Neuronal stem cell (in vitro differentiated cells): ENCODE results near the gene LRRC49.

Source experiments
- DNase-seq: peaks from one replicate; pipeline ENCODE4 v3.0.0-alpha.2; 2013; ENCODE audit warnings: low spot score
- H2AFZ ChIP-seq: one replicate; pipeline ENCODE4 v1.6.1; 2013; ENCODE audit warnings: mild to moderate bottlenecking, low read length, inconsistent platforms
- H2AK5ac ChIP-seq: 2 replicates; pipeline ENCODE4 v1.6.1; 2013; ENCODE audit warnings: low read depth, mild to moderate bottlenecking, inconsistent platforms, low read length, moderate library complexity, mixed read lengths
- H2BK120ac ChIP-seq: 2 replicates; pipeline ENCODE4 v1.6.1; 2013; ENCODE audit warnings: low read depth, mild to moderate bottlenecking, inconsistent platforms, low read length, moderate library complexity, mixed read lengths
- H2BK12ac ChIP-seq: one replicate; pipeline ENCODE4 v1.6.1; 2013; ENCODE audit warnings: low read length, inconsistent platforms
- H2BK15ac ChIP-seq: 2 replicates; pipeline ENCODE4 v1.6.1; 2013; ENCODE audit warnings: mild to moderate bottlenecking, low read length, inconsistent platforms, mixed read lengths
- H2BK5ac ChIP-seq: one replicate; pipeline ENCODE4 v1.6.1; 2013; ENCODE audit warnings: inconsistent platforms, mild to moderate bottlenecking, low read length, moderate library complexity
- H3K14ac ChIP-seq: one replicate; pipeline ENCODE4 v1.6.1; 2013; ENCODE audit warnings: low read length, inconsistent platforms
- H3K18ac ChIP-seq: 2 replicates; pipeline ENCODE4 v1.6.1; 2013; ENCODE audit warnings: low read length, inconsistent platforms
- H3K23ac ChIP-seq: 2 replicates; pipeline ENCODE4 v1.6.1; 2013; ENCODE audit warnings: low read depth, mild to moderate bottlenecking, mixed read lengths, low read length, inconsistent platforms; ENCODE audit not compliant: poor library complexity
- H3K27ac ChIP-seq: replicated peaks from 3 replicates; pipeline ENCODE4 v1.5.1; 2013; ENCODE audit warnings: low read length, inconsistent platforms
- H3K27me3 ChIP-seq, 3 experiments: 2 replicates each; pipeline ENCODE4 v1.6.1; 2013; ENCODE audit warnings: low read length in 3 of 3, mild to moderate bottlenecking in 2 of 3, inconsistent platforms in 1 of 3, low read depth in 1 of 3, mixed read lengths in 1 of 3, moderate library complexity in 1 of 3; ENCODE audit not compliant: control insufficient read depth in 3 of 3, insufficient read depth in 3 of 3
- H3K36me3 ChIP-seq, 2 donors: replicated peaks in 1 of 2; 2 replicates each; pipeline ENCODE4 v1.6.1; 2013; ENCODE audit warnings: low read length in 2 of 2; ENCODE audit not compliant: control insufficient read depth in 2 of 2, insufficient read depth in 2 of 2
- H3K4ac ChIP-seq: 2 replicates; pipeline ENCODE4 v1.6.1; 2013; ENCODE audit warnings: inconsistent platforms, mild to moderate bottlenecking, low read length, moderate library complexity
- H3K4me1 ChIP-seq, 2 donors: 1 replicate in 1 of 2; 2 replicates in 1 of 2; pipeline ENCODE4 v1.6.1; 2013; ENCODE audit warnings: low read length in 2 of 2, low read depth in 1 of 2; ENCODE audit not compliant: control insufficient read depth in 2 of 2, insufficient read depth in 1 of 2
- H3K4me2 ChIP-seq: one replicate; pipeline ENCODE4 v1.6.1; 2013; ENCODE audit warnings: mild to moderate bottlenecking, low read length, inconsistent platforms; ENCODE audit not compliant: insufficient read depth, poor library complexity, severe bottlenecking
- H3K4me3 ChIP-seq, 2 donors: 2 replicates each; pipeline ENCODE4 v1.5.1; 2013; ENCODE audit warnings: low read length in 2 of 2, mild to moderate bottlenecking in 2 of 2, inconsistent platforms in 1 of 2, moderate library complexity in 1 of 2
- H3K79me1 ChIP-seq: one replicate; pipeline ENCODE4 v1.6.1; 2013; ENCODE audit warnings: low read depth, mild to moderate bottlenecking, inconsistent platforms, low read length, moderate library complexity
- H3K9ac ChIP-seq: one replicate; pipeline ENCODE4 v1.6.1; 2013; ENCODE audit warnings: mild to moderate bottlenecking, low read depth, low read length, inconsistent platforms; ENCODE audit not compliant: poor library complexity
- H3K9me3 ChIP-seq, 2 donors: replicated peaks in 1 of 2; 2 replicates each; pipeline versions ENCODE3 to v1.6.1; 2013; ENCODE audit warnings: low read length in 2 of 2, mild to moderate bottlenecking in 2 of 2, inconsistent platforms in 1 of 2, low read depth in 1 of 2, mixed read lengths in 1 of 2, moderate library complexity in 1 of 2; ENCODE audit not compliant: control insufficient read depth in 2 of 2, insufficient read depth in 1 of 2
- H4K8ac ChIP-seq: one replicate; pipeline ENCODE4 v1.6.1; 2013; ENCODE audit warnings: low read depth, mild to moderate bottlenecking, inconsistent platforms, low read length, moderate library complexity
- H4K91ac ChIP-seq: one replicate; pipeline ENCODE4 v1.6.1; 2013; ENCODE audit warnings: low read length, low read depth, mild to moderate bottlenecking, inconsistent platforms; ENCODE audit not compliant: poor library complexity
- WGBS, 2 donors: extraction: QIAGEN DNeasy Blood & Tissue Kit; methylation state at CpG; one replicate each; pipeline ENCODE4 v1.1.7; 2013; ENCODE audit warnings: missing lambda C conversion rate in 2 of 2, mixed read lengths in 1 of 2; ENCODE audit not compliant: insufficient read length in 2 of 2, insufficient replicate concordance in 1 of 2; ENCODE audit errors: extremely low coverage in 2 of 2; 5-methylcytosine and 5-hydroxymethylcytosine counted together

LRRC49 gene

DNA sequence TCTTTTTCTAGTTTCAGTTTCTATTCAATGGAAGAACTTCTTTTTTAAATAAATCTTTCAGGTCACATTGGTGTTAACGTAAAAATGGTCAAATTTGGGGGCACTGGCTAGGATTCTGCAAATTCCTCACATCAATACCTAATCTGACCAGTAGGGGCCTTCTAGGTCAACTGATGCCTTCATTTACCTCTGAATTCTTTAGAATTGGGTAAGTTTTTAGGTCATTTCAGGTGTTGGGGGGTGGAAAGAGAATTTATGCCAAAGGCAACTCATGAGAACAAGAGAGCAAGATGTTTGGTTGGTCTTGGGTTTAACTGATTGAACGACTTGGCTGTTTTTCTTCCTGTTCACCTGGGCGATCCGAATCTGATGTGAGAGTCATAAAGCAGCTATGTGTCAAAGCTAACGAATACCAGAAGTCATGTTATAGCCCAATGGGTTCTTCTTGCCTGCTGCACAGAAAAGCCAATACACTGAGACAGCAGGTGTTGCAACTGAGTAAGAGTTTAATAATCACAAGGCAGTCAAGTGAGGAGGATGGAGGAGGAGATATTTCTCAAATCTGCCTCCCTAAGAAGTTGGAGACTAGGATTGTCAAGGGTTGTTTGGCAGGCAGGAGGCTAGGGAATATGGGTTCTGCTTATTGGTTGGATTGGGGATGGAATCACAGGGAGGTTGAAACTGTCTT, 15.3 kb downstream of the LRRC49 start:
- Histone ChIP-seq H3K36me3 (peaks cover 11 to 47% of the 10 kb centered on the region in 2 donors), H3K23ac (no peak overlapping the region), H3K79me1 (no peaks in the 10 kb centered on the region), H3K4me1 (no peaks in the 10 kb centered on the region), H3K18ac (no peak overlapping the region), H4K8ac (no peak overlapping the region), H3K14ac (no peak overlapping the region), H2BK5ac (no peak overlapping the region), H3K4me2 (no peak overlapping the region), H2BK12ac (no peak overlapping the region), H2BK120ac (no peak overlapping the region), H4K91ac (no peak overlapping the region), H3K4me3 (no peak overlapping the region), H3K4ac (no peak overlapping the region), H3K27ac (no peak overlapping the region), H3K27me3 (no peaks in the 10 kb centered on the region), H2BK15ac (no peak overlapping the region), H2AFZ (no peak overlapping the region), H2AK5ac (no peak overlapping the region), H3K9ac (no peak overlapping the region), H3K9me3 (peaks cover 2 to 16% of the 10 kb centered on the region in 2 donors)
- WGBS, 2 donors = no CpG with 5 or more reads among the region's 5 CpGs
- no peak for DNase-seq

DNA sequence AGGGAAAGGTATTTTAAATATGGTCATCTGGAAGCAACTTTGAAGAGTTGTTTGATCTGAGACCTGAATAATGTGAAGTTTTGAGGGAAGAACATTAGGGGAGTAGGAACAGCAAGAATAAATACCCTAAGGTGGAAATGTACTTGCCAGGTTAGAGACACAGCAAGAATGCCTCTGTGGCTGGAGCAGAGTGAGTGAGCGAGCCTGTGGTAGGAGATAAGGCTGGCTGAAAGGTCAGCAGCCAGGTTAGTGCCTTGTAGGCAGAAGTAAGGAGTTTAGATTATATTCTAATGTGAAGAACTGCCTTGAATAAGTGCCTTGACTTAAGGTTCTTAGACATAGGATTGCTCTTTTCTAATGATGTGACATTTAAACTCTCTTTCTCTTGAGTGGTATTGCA, 18.3 kb downstream of the LRRC49 start:
- Histone ChIP-seq H3K79me1 (no peaks in the 10 kb centered on the region), H3K4ac (no peak overlapping the region), H2BK15ac (no peak overlapping the region), H3K9ac (no peak overlapping the region), H2BK120ac (no peak overlapping the region), H3K14ac (no peak overlapping the region), H2AFZ (no peak overlapping the region), H2BK5ac (no peak overlapping the region), H3K4me1 (no peaks in the 10 kb centered on the region), H3K9me3 (peaks cover 2 to 16% of the 10 kb centered on the region in 2 donors), H4K8ac (no peak overlapping the region), H4K91ac (no peak overlapping the region), H3K4me2 (no peak overlapping the region), H3K18ac (no peak overlapping the region), H2AK5ac (no peak overlapping the region), H3K4me3 (no peak overlapping the region), H3K23ac (no peak overlapping the region), H3K36me3 (peaks cover 11 to 37% of the 10 kb centered on the region in 2 donors), H2BK12ac (no peak overlapping the region), H3K27me3 (no peaks in the 10 kb centered on the region), H3K27ac (no peak overlapping the region)
- no CpG with 5 or more reads among the region's 1 CpG for WGBS, 2 donors
- DNase-seq = no peak

DNA sequence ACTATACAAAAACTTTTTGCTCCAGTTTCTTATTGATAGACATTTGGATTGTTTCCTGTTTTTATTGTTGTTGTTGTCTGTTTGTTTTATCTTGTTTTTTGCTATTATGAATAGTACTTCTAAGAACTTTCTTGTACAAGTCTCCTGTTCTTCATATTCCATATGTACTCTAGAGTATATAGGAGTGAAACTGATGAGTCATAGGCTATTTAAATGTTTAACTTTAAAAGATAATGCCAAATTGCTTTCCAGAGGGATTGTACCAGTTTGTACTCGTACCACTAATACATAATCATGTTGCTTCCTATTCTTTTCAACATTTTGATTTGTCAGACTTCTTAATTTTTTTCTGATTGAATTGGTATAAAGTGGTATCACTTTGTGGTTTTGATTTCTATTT, 19.6 kb downstream of the LRRC49 start:
- Histone ChIP-seq H4K8ac (no peak overlapping the region), H3K4me1 (no peaks in the 10 kb centered on the region), H2BK12ac (no peak overlapping the region), H3K9ac (no peak overlapping the region), H3K4me2 (no peak overlapping the region), H3K23ac (no peak overlapping the region), H3K36me3 (peaks cover 7 to 27% of the 10 kb centered on the region in 2 donors), H2BK5ac (no peak overlapping the region), H3K9me3 (peaks cover 2 to 14% of the 10 kb centered on the region in 2 donors), H3K4ac (no peak overlapping the region), H2BK15ac (no peak overlapping the region), H4K91ac (no peak overlapping the region), H2AK5ac (no peak overlapping the region), H3K79me1 (no peaks in the 10 kb centered on the region), H3K4me3 (no peak overlapping the region), H3K27me3 (no peaks in the 10 kb centered on the region), H3K14ac (no peak overlapping the region), H3K27ac (no peak overlapping the region), H3K18ac (no peak overlapping the region), H2BK120ac (no peak overlapping the region), H2AFZ (no peak overlapping the region)
- DNase-seq = no peak
- no CpG with 5 or more reads among the region's 1 CpG for WGBS, 2 donors

GRCh38 chr15:70916531-70916930, 23.9 kb downstream of the LRRC49 start:
- H2BK120ac ChIP-seq = no peak overlapping the region
- no peak overlapping the region for H3K23ac ChIP-seq
- H3K14ac ChIP-seq = no peak overlapping the region
- no peaks in the 10 kb centered on the region for H3K36me3 ChIP-seq
- H3K4me3 ChIP-seq = no peak overlapping the region
- no peak overlapping the region for H3K4ac ChIP-seq
- no peak for DNase-seq
- H2AK5ac ChIP-seq = no peak overlapping the region
- no peaks in the 10 kb centered on the region for H3K9me3 ChIP-seq
- H3K4me2 ChIP-seq = no peak overlapping the region
- H2BK5ac ChIP-seq = no peak overlapping the region
- peaks cover 1% of the 10 kb centered on the region for H3K79me1 ChIP-seq
- H3K27me3 ChIP-seq = no peaks in the 10 kb centered on the region
- no peak overlapping the region for H2AFZ ChIP-seq
- no peak overlapping the region for H4K8ac ChIP-seq
- no peak overlapping the region for H4K91ac ChIP-seq
- H3K27ac ChIP-seq = no peak overlapping the region
- H3K18ac ChIP-seq = no peak overlapping the region
- no CpG with 5 or more reads among the region's 10 CpGs for WGBS, 2 donors
- no peak overlapping the region for H2BK15ac ChIP-seq
- no peaks in the 10 kb centered on the region for H3K4me1 ChIP-seq
- H2BK12ac ChIP-seq = no peak overlapping the region
- H3K9ac ChIP-seq = no peak overlapping the region
